HCT116 (cell line): ENCODE data around the gene CGA. TPM values are rescaled to one million over a fixed set of nuclear protein-coding genes. Genes with fewer than 3 reads are reported as not detected.

Experiments used
- ATAC-seq: fragments of 200-7000 bp; cut with Tn5 transposase; 2 replicates; pipeline ENCODE4 v1.9.1; 2020; ENCODE audit warnings: mild to moderate bottlenecking, moderate library complexity
- BruUV-seq: library from RNA; stranded (reverse); fragments of 400-500 nt; replicated peaks from 2 replicates; lab custom pipeline; 2021; lab: Mats Ljungman, UMichigan
- CTCF ChIA-PET: fragments of 300-600 bp; sonication (Branson Sonifier 250); formaldehyde crosslinking; loops from one replicate; lab custom pipeline; 2021; ENCODE audit warnings: antibody characterized with exemption; lab: Charles Lee
- POLR2A ChIA-PET: fragments of 300-600, 350-600 bp; sonication (Branson Sonifier 250); formaldehyde crosslinking; loops from one replicate; lab custom pipeline; 2021; ENCODE audit warnings: antibody characterized with exemption; lab: Charles Lee
- RAD21 ChIA-PET, 2 experiments: fragments of 300-600 bp; sonication (Branson Sonifier 250); formaldehyde crosslinking; loops; one replicate each; lab custom pipeline; 2023; ENCODE audit warnings: low total read pairs in 2 of 2; ENCODE audit not compliant: uncharacterized antibody in 2 of 2, unreplicated experiment in 2 of 2, low non-redundant PET in 1 of 2; lab: Charles Lee
- DNase-seq: peaks from one replicate; pipeline ENCODE4 v3.0.0-alpha.2; 2010; ENCODE audit warnings: low read depth, low spot score
- H2AFZ ChIP-seq: fragments of 200-600 bp; shearing (Covaris generic), sonication (generic); 2 replicates; pipeline ENCODE4 v1.6.1; 2017; ENCODE audit warnings: low read depth, mixed run types, mixed read lengths, antibody characterized with exemption, low read length; ENCODE audit not compliant: poor library complexity, severe bottlenecking
- H3K27ac ChIP-seq: 2 replicates; pipeline ENCODE4 v1.5.1; 2012; ENCODE audit warnings: low read depth, low read length
- H3K27me3 ChIP-seq: fragments of 200-600 bp; sonication (generic); 2 replicates; pipeline ENCODE4 v1.6.1; 2016; ENCODE audit warnings: mixed run types, low read length, mixed read lengths; ENCODE audit not compliant: insufficient read depth
- H3K36me3 ChIP-seq, 2 experiments: fragments of 200-500 bp in 1 of 2; fragments of 200-600 bp in 1 of 2; sonication (Bioruptor generic) in 1 of 2; sonication (generic) in 1 of 2; 2 replicates each; pipeline versions ENCODE4 v1.5.1 to v1.6.1; 2014 to 2016; ENCODE audit warnings: low read length in 2 of 2, inconsistent platforms in 1 of 2, mixed read lengths in 1 of 2, mixed run types in 1 of 2; ENCODE audit not compliant: insufficient read depth in 2 of 2, control insufficient read depth in 1 of 2
- H3K4me1 ChIP-seq, 2 experiments: fragments of 200-600 bp in 1 of 2; sonication (generic) in 1 of 2; 2 replicates each; pipeline versions ENCODE4 v1.5.1 to v1.6.1; 2012 to 2017; ENCODE audit warnings: low read length in 2 of 2, inconsistent platforms in 1 of 2, mild to moderate bottlenecking in 1 of 2, mixed read lengths in 1 of 2, mixed run types in 1 of 2, moderate library complexity in 1 of 2; ENCODE audit not compliant: insufficient read depth in 2 of 2, control insufficient read depth in 1 of 2
- H3K4me2 ChIP-seq: fragments of 200-600 bp; sonication (generic); 2 replicates; pipeline ENCODE4 v1.6.1; 2017; ENCODE audit warnings: mixed run types, low read length, mixed read lengths
- H3K4me3 ChIP-seq, 2 experiments: fragments of 200-600 bp in 1 of 2; sonication (generic) in 1 of 2; replicated peaks in 1 of 2; 2 replicates each; pipeline ENCODE4 v1.5.1; 2011 to 2016; ENCODE audit warnings: low read length in 2 of 2, control low read depth in 1 of 2, low read depth in 1 of 2, mild to moderate bottlenecking in 1 of 2, mixed read lengths in 1 of 2, mixed run types in 1 of 2
- H3K79me2 ChIP-seq: fragments of 200-600 bp; sonication (generic); 2 replicates; pipeline ENCODE4 v1.6.1; 2017; ENCODE audit warnings: mild to moderate bottlenecking, mixed run types, low read length, moderate library complexity, mixed read lengths; ENCODE audit not compliant: insufficient read depth
- H3K9ac ChIP-seq: fragments of 200-600 bp; sonication (generic); 2 replicates; pipeline ENCODE4 v1.6.1; 2016; ENCODE audit warnings: low read length, mixed read lengths
- H3K9me2 ChIP-seq: fragments of 200-600 bp; sonication (generic), shearing (Covaris generic); 2 replicates; pipeline ENCODE4 v1.6.1; 2017; ENCODE audit warnings: mixed run types, mild to moderate bottlenecking, moderate library complexity; ENCODE audit not compliant: insufficient read depth
- H3K9me3 ChIP-seq, 2 experiments: fragments of 200-500 bp in 1 of 2; fragments of 200-600 bp in 1 of 2; sonication (Bioruptor generic) in 1 of 2; sonication (generic) in 1 of 2; 2 replicates each; pipeline ENCODE4 v1.6.1; 2014 to 2017; ENCODE audit warnings: low read length in 2 of 2, mixed read lengths in 2 of 2, inconsistent platforms in 1 of 2, low read depth in 1 of 2, mild to moderate bottlenecking in 1 of 2, mixed run types in 1 of 2, moderate library complexity in 1 of 2; ENCODE audit not compliant: control insufficient read depth in 1 of 2, insufficient read depth in 1 of 2
- H4K20me1 ChIP-seq: fragments of 200-600 bp; sonication (generic), shearing (Covaris generic); 2 replicates; pipeline ENCODE4 v1.6.1; 2017; ENCODE audit warnings: mixed run types, mild to moderate bottlenecking, moderate library complexity; ENCODE audit not compliant: insufficient read depth
- CBX3 ChIP-seq: IDR thresholded peaks from 2 replicates; pipeline ENCODE4 v1.6.1; 2012; ENCODE audit warnings: low read depth
- CEBPB ChIP-seq: IDR thresholded peaks from 2 replicates; pipeline ENCODE4 v1.6.1; 2012; ENCODE audit warnings: low read depth
- ELF1 ChIP-seq: IDR thresholded peaks from 2 replicates; pipeline ENCODE4 v1.6.1; 2012; ENCODE audit warnings: low read depth, borderline replicate concordance
- EZH2phosphoT487 ChIP-seq: fragments of 200-600 bp; IDR thresholded peaks from 2 replicates; pipeline ENCODE4 v1.6.1; 2018; ENCODE audit warnings: antibody characterized with exemption, borderline replicate concordance
- FOSL1 ChIP-seq: IDR thresholded peaks from 2 replicates; pipeline ENCODE4 v1.6.1; 2012; ENCODE audit warnings: low read depth
- JUND ChIP-seq: IDR thresholded peaks from 2 replicates; pipeline ENCODE4 v1.6.1; 2012
- MAX ChIP-seq: IDR thresholded peaks from 2 replicates; pipeline ENCODE4 v1.6.1; 2012
- RAD21 ChIP-seq: IDR thresholded peaks from 2 replicates; pipeline ENCODE4 v1.6.1; 2012; ENCODE audit warnings: low read depth, mild to moderate bottlenecking
- SIN3A ChIP-seq: IDR thresholded peaks from 2 replicates; pipeline ENCODE4 v1.6.1; 2012; ENCODE audit warnings: low read depth
- SRF ChIP-seq: IDR thresholded peaks from 2 replicates; pipeline ENCODE4 v1.6.1; 2012; ENCODE audit warnings: low read depth
- YY1 ChIP-seq: IDR thresholded peaks from 2 replicates; pipeline ENCODE4 v1.6.1; 2011; ENCODE audit warnings: low read length, low read depth, moderate library complexity, mild to moderate bottlenecking; ENCODE audit not compliant: insufficient replicate concordance; ENCODE audit errors: extremely low read depth
- ZBTB33 ChIP-seq: IDR thresholded peaks from 2 replicates; pipeline ENCODE4 v1.6.1; 2011; ENCODE audit warnings: mild to moderate bottlenecking, low read length, moderate library complexity; ENCODE audit not compliant: insufficient replicate concordance; ENCODE audit errors: extremely low read depth
- intact Hi-C: fragments of 100-400 bp; cut with micrococcal nuclease; formaldehyde crosslinking; loops from 2 replicates; pipeline ENCODE4 v1.10.0; 2022
- total RNA-seq: library from RNA; stranded (reverse); gene quantifications from one replicate; pipeline ENCODE4 v1.2.1, GENCODE V29; 2021; ENCODE audit not compliant: unreplicated experiment
- TF ChIP-seq, protein P1 (sequence below), 3 experiments: fragments of 200-600 bp in 1 of 3; sonication (generic) in 1 of 3; IDR thresholded peaks in 2 of 3; conservative IDR thresholded peaks in 1 of 3; 2 replicates each; pipeline ENCODE4 v1.5.1; 2012 to 2017; ENCODE audit warnings: low read depth in 2 of 3, low read length in 2 of 3, antibody characterized with exemption in 1 of 3, borderline replicate concordance in 1 of 3, control low read depth in 1 of 3, mild to moderate bottlenecking in 1 of 3, mixed read lengths in 1 of 3, mixed run types in 1 of 3, moderate library complexity in 1 of 3; ENCODE audit not compliant: insufficient read depth in 1 of 3
- TF ChIP-seq, protein P2 (sequence below): IDR thresholded peaks from 2 replicates; pipeline ENCODE4 v1.6.1; 2012; ENCODE audit warnings: low read depth

CGA gene
- total RNA-seq, 1 experiment from 2014 or later = not detected

DNA sequence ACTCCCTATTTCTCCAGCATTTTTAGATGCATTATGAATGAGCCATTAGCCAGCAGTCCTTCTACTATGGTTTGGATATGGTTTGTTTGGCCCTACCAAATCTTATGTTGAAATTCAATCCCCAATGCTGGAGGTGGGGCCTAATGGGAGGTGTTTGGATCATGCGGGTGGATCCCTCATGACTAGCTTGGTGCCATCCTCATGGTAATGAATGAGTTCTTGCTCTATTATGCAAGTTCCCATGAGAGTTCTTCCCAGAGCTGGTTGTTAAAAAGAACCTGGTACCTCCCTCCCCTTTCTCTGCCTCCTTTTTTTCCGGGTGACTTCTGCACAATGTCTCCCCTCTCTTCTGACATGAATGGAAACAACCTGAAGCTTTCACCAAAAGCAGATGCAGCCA lies 6.2 kb upstream of the CGA start:
- no TSS peak for BruUV-seq
- H2AFZ ChIP-seq = no peak overlapping the region
- TF ChIP-seq JUND = no peak
- TF ChIP-seq EZH2phosphoT487 = no peak
- TF ChIP-seq CBX3 = no peak
- no peak for TF ChIP-seq FOSL1
- TF ChIP-seq SRF = no peak
- TF ChIP-seq MAX = no peak
- no peaks in the 10 kb centered on the region for H3K4me1 ChIP-seq
- no peak overlapping the region for H3K9ac ChIP-seq
- H3K9me2 ChIP-seq = no peaks in the 10 kb centered on the region
- H3K27ac ChIP-seq = no peak overlapping the region
- H3K4me2 ChIP-seq = no peak overlapping the region
- ChIA-PET CTCF (no interaction called here), POLR2A (no interaction called here), RAD21 (no interaction called here)
- H4K20me1 ChIP-seq = no peaks in the 10 kb centered on the region
- H3K9me3 ChIP-seq = no peaks in the 10 kb centered on the region
- H3K27me3 ChIP-seq = peaks cover 41% of the 10 kb centered on the region
- no peak overlapping the region for H3K4me3 ChIP-seq
- DNase-seq (no peak), ATAC-seq (no peak)
- intact Hi-C loops = no loop called here
- no peaks in the 10 kb centered on the region for H3K36me3 ChIP-seq
- H3K79me2 ChIP-seq = no peaks in the 10 kb centered on the region

GRCh38 chr6:87100216-87100615 lies 5.3 kb upstream of the CGA start:
- Histone ChIP-seq H3K27ac (no peak overlapping the region), H3K36me3 (no peaks in the 10 kb centered on the region), H3K9ac (no peak overlapping the region), H3K4me2 (no peak overlapping the region), H3K9me3 (no peaks in the 10 kb centered on the region), H4K20me1 (no peaks in the 10 kb centered on the region), H3K27me3 (peaks cover 48% of the 10 kb centered on the region), H3K4me1 (no peaks in the 10 kb centered on the region), H3K79me2 (no peaks in the 10 kb centered on the region), H3K4me3 (no peak overlapping the region), H2AFZ (no peak overlapping the region), H3K9me2 (no peaks in the 10 kb centered on the region)
- ATAC-seq = no peak
- ChIA-PET CTCF (no interaction called here), POLR2A (no interaction called here), RAD21 (no interaction called here)
- BruUV-seq = no TSS peak
- no peak for DNase-seq
- intact Hi-C loops = no loop called here
- TF ChIP-seq ZBTB33 (no peak), YY1 (no peak), EZH2phosphoT487 (no peak), CEBPB (no peak), SIN3A (no peak), RAD21 (no peak), JUND (no peak), ELF1 (no peak)
- TF ChIP-seq, protein P1, sequence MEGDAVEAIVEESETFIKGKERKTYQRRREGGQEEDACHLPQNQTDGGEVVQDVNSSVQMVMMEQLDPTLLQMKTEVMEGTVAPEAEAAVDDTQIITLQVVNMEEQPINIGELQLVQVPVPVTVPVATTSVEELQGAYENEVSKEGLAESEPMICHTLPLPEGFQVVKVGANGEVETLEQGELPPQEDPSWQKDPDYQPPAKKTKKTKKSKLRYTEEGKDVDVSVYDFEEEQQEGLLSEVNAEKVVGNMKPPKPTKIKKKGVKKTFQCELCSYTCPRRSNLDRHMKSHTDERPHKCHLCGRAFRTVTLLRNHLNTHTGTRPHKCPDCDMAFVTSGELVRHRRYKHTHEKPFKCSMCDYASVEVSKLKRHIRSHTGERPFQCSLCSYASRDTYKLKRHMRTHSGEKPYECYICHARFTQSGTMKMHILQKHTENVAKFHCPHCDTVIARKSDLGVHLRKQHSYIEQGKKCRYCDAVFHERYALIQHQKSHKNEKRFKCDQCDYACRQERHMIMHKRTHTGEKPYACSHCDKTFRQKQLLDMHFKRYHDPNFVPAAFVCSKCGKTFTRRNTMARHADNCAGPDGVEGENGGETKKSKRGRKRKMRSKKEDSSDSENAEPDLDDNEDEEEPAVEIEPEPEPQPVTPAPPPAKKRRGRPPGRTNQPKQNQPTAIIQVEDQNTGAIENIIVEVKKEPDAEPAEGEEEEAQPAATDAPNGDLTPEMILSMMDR (IDR thresholded peaks at IDR 0.05 in 2 of 3, conservative IDR thresholded peaks at IDR 0.05 in 1 of 3; ENCODE audit: borderline replicate concordance in 1 of 3, insufficient read depth in 1 of 3, low read depth in 2 of 3, low read length in 2 of 3) = no peak
- TF ChIP-seq, protein P2, sequence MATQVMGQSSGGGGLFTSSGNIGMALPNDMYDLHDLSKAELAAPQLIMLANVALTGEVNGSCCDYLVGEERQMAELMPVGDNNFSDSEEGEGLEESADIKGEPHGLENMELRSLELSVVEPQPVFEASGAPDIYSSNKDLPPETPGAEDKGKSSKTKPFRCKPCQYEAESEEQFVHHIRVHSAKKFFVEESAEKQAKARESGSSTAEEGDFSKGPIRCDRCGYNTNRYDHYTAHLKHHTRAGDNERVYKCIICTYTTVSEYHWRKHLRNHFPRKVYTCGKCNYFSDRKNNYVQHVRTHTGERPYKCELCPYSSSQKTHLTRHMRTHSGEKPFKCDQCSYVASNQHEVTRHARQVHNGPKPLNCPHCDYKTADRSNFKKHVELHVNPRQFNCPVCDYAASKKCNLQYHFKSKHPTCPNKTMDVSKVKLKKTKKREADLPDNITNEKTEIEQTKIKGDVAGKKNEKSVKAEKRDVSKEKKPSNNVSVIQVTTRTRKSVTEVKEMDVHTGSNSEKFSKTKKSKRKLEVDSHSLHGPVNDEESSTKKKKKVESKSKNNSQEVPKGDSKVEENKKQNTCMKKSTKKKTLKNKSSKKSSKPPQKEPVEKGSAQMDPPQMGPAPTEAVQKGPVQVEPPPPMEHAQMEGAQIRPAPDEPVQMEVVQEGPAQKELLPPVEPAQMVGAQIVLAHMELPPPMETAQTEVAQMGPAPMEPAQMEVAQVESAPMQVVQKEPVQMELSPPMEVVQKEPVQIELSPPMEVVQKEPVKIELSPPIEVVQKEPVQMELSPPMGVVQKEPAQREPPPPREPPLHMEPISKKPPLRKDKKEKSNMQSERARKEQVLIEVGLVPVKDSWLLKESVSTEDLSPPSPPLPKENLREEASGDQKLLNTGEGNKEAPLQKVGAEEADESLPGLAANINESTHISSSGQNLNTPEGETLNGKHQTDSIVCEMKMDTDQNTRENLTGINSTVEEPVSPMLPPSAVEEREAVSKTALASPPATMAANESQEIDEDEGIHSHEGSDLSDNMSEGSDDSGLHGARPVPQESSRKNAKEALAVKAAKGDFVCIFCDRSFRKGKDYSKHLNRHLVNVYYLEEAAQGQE = no peak
